ENCODE results near the gene HSDL1. TPM values are rescaled to one million over a fixed set of nuclear protein-coding genes. Genes with fewer than 3 reads are reported as not detected.

Gene HSDL1
- 10 to 100 TPM; 11.2 to 15.3 (median 13.5) TPM for total RNA-seq
- 19.9 TPM for total RNA-seq (2013)

DNA sequence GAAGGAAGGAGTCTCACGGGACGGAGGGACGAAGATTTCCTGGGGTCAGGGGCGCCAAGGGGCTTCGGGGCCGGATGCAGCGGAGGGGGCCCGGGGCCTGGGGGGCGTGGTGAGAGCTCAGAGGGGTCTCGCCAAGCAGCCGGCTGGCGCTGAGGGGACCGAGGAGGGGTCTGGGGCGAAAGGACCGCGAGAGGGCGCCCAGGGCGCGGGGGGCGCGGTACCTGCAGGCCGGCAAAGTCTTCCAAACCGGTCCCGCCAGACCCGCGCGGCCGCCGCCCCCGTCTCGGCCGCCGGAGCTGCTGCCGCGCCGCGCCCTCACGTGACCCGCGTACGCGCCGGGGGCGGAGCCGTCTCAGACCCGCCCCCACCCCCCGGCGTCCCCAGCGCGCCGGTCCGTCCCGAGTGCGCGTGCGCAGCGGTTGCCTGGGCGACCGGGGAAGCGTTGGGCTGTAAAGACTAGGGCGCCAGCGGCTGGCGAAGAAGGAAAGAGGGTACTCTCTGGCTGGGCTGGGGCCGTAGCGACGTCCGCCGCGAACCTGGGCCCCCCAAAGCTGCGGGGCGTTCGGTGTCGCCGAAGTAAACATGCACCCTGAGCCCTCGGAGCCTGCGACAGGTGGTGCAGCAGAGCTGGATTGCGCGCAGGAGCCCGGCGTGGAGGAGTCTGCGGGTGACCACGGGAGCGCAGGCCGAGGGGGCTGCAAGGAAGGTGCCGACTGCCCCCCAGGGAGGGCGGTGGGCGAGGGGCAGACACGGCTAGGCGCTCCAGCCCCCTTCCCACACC lies at the start of gene HSDL1, which contains the start of gene DNAAF1:
HSDL1 (minus strand) TSS at position 319 of the 781 bp plus-strand sequence. CDS start 13,856 bp downstream, outside the sequence.
DNAAF1 (plus strand) TSS at position 450 of the 781 bp plus-strand sequence; CDS start at position 583, 133 bp downstream.
- peak within 1 kb of the TSS; percentile 61 for H3K4me3 ChIP-seq (ENCODE audit: low read length)
- H3K9me3 ChIP-seq (ENCODE audit: control insufficient read depth, insufficient read depth, low read length): no peaks in the 10 kb centered on the region
- H3K9me3 Mint-ChIP-seq: no peaks in the 10 kb centered on the region
- peaks cover 18 to 19% of the 10 kb centered on the region in 2 donors for H3K4me1 Mint-ChIP-seq
- peak within 1 kb of the TSS; percentile 82 to 88 for H3K27ac Mint-ChIP-seq
- peaks cover 6 to 9% of the 10 kb centered on the region in 2 donors for H3K27me3 Mint-ChIP-seq (ENCODE audit: low read depth in 2 of 2)
- H3K4me3 Mint-ChIP-seq: peak within 1 kb of the TSS; percentile 94
- H3K36me3 Mint-ChIP-seq: no peaks in the 10 kb centered on the region
- no peaks in the 10 kb centered on the region for H3K27me3 ChIP-seq (ENCODE audit: control insufficient read depth, insufficient read depth, low read length)
- H3K4me1 ChIP-seq (ENCODE audit: control insufficient read depth, insufficient read depth, low read length): peaks cover 12% of the 10 kb centered on the region
- TF ChIP-seq, protein P1, sequence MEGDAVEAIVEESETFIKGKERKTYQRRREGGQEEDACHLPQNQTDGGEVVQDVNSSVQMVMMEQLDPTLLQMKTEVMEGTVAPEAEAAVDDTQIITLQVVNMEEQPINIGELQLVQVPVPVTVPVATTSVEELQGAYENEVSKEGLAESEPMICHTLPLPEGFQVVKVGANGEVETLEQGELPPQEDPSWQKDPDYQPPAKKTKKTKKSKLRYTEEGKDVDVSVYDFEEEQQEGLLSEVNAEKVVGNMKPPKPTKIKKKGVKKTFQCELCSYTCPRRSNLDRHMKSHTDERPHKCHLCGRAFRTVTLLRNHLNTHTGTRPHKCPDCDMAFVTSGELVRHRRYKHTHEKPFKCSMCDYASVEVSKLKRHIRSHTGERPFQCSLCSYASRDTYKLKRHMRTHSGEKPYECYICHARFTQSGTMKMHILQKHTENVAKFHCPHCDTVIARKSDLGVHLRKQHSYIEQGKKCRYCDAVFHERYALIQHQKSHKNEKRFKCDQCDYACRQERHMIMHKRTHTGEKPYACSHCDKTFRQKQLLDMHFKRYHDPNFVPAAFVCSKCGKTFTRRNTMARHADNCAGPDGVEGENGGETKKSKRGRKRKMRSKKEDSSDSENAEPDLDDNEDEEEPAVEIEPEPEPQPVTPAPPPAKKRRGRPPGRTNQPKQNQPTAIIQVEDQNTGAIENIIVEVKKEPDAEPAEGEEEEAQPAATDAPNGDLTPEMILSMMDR (IDR thresholded peaks at IDR 0.05): no peak
- under 1% methylated on average over 89 of the region's 89 CpGs for WGBS (ENCODE audit: insufficient coverage)
- H3K36me3 ChIP-seq (ENCODE audit: control insufficient read depth, insufficient read depth, low read length): no peaks in the 10 kb centered on the region
- intact Hi-C loops (cut with micrococcal nuclease): loop anchor here (1.0 kb wide), 1 partner anchor 29 kb away; the partner anchor contains the start of gene MBTPS1
- DNase-seq (peak; percentile 97 to 98), ATAC-seq (peak; percentile 90 to 95 (median 93))
- H3K27ac ChIP-seq (ENCODE audit: low read length): peak within 1 kb of the TSS; percentile 45

DNA sequence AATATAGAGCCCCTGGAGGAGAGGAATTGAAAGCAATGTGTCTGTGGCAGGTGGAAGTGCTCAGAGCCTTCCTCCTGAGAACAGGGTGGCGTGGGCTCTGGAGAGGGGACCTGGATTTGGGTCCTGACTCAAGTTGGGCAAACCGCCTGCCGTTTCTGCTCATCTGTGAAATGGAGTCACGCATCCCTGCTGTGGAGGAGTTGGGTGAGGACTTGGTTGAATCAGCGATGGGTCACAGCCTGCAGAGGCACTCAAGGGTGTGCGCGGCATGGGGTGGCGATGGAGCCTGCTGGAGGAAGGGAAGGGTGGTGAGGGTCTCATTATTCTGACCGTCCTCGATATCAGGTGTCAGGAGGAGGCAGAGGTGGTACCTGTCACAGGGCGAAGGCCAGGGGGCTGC lies 49.0 kb upstream of the HSDL1 start:
- ATAC-seq: no peak
- no peaks in the 10 kb centered on the region for H3K36me3 Mint-ChIP-seq
- no peaks in the 10 kb centered on the region for H3K9me3 ChIP-seq (ENCODE audit: control insufficient read depth, insufficient read depth, low read length)
- H3K9me3 Mint-ChIP-seq: no peaks in the 10 kb centered on the region
- no peaks in the 10 kb centered on the region for H3K27me3 ChIP-seq (ENCODE audit: control insufficient read depth, insufficient read depth, low read length)
- DNase-seq: no peak
- no peaks in the 10 kb centered on the region for H3K36me3 ChIP-seq (ENCODE audit: control insufficient read depth, insufficient read depth, low read length)
- H3K4me1 Mint-ChIP-seq: peaks cover 0 to 9% of the 10 kb centered on the region in 2 donors
- H3K27me3 Mint-ChIP-seq (ENCODE audit: low read depth in 2 of 2): peaks cover 0 to 3% of the 10 kb centered on the region in 2 donors
- WGBS (ENCODE audit: insufficient coverage): 83% methylated on average over 11 of the region's 11 CpGs
- peak overlapping the region; percentile 57 to 76 for H3K27ac Mint-ChIP-seq
- intact Hi-C loops (cut with micrococcal nuclease): no loop called here
- H3K4me3 Mint-ChIP-seq: peak overlapping the region; percentile 61
- H3K27ac ChIP-seq (ENCODE audit: low read length): no peak overlapping the region
- H3K4me3 ChIP-seq (ENCODE audit: low read length): no peak overlapping the region
- peaks cover 13% of the 10 kb centered on the region for H3K4me1 ChIP-seq (ENCODE audit: control insufficient read depth, insufficient read depth, low read length)
- TF ChIP-seq, protein P1 (IDR thresholded peaks at IDR 0.05): no peak

DNA sequence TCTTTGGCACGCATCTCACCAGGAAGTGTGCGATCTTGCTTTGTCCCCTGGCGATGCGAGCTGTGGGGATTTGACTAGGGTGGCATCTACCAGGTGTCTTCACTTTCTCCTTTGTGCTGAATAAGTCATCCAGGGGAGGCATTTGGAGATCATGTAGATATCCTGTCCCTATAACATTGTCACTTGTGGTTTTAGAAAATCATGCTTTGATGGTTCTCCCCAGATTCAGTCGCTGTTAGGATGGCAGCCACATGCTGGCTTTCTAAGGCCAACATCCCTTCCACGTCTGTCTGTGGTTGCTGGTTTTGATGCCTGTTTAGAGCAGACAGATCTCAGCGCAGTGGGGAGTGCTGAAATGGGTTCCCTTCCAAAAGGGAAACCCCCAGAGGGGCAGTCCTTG lies 48.5 kb upstream of the HSDL1 start:
- DNase-seq: peak in 1 of 2 donors; percentile 48
- Mint-ChIP-seq H3K27me3 (ENCODE audit: low read depth in 2 of 2) (peaks cover 0 to 3% of the 10 kb centered on the region in 2 donors), H3K36me3 (no peaks in the 10 kb centered on the region), H3K27ac (peak overlapping the region in 1 of 2 donors; percentile 76), H3K4me1 (peaks cover 0 to 9% of the 10 kb centered on the region in 2 donors), H3K9me3 (no peaks in the 10 kb centered on the region), H3K4me3 (no peak overlapping the region)
- intact Hi-C loops (cut with micrococcal nuclease): no loop called here
- ATAC-seq: no peak
- WGBS (ENCODE audit: insufficient coverage): 54% methylated on average over 7 of the region's 7 CpGs
- Histone ChIP-seq H3K27ac (ENCODE audit: low read length) (no peak overlapping the region), H3K4me1 (ENCODE audit: control insufficient read depth, insufficient read depth, low read length) (peaks cover 13% of the 10 kb centered on the region), H3K36me3 (ENCODE audit: control insufficient read depth, insufficient read depth, low read length) (no peaks in the 10 kb centered on the region), H3K27me3 (ENCODE audit: control insufficient read depth, insufficient read depth, low read length) (no peaks in the 10 kb centered on the region), H3K9me3 (ENCODE audit: control insufficient read depth, insufficient read depth, low read length) (no peaks in the 10 kb centered on the region), H3K4me3 (ENCODE audit: low read length) (no peak overlapping the region)
- TF ChIP-seq, protein P1 (IDR thresholded peaks at IDR 0.05): no peak

Measured in natural killer cell (primary cell).